Measurements from ENCODE around the gene ATG4C.
A peak's percentile ranks its signal among the peaks of the same experiment; 100 is the strongest.

Gene ATG4C

DNA sequence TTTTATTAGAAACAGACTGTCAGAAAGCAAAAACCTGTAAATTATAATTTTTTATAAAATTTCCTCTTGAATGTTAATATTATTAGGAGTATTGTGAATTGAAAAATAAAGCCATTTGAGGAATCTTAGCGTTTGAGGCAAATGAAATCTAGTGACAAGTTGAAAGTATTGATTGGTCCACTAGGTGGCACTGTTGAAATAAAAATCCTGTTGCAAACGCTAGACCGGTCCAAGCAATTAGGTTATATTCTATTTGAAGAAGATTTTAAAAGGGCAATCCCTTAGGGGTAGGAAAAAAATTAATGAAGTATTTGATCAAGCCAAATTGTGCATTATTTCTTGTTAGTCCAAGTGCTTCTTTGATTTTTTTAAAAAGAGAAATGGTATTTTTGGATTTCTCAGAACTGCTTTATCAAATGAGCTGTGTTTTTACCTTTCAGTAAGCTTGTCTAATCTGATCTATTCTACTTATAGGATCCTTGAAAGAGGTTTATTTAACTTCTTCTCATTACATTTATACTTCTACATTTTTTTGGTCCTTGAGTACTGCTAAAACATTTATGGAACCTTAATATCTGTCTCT is 57.7 kb downstream of the ATG4C start:
- peak; percentile 11 for DNase-seq (ENCODE audit: low read depth)

GRCh38 chr1:62844030-62844429 is 60.1 kb downstream of the ATG4C start:
- DNase-seq (ENCODE audit: low read depth): no peak

GRCh38 chr1:62849031-62849430 is 65.1 kb downstream of the ATG4C start:
- no peak for DNase-seq (ENCODE audit: low read depth)

GRCh38 chr1:62852253-62852652 is 68.3 kb downstream of the ATG4C start:
- DNase-seq (ENCODE audit: low read depth): no peak

DNA sequence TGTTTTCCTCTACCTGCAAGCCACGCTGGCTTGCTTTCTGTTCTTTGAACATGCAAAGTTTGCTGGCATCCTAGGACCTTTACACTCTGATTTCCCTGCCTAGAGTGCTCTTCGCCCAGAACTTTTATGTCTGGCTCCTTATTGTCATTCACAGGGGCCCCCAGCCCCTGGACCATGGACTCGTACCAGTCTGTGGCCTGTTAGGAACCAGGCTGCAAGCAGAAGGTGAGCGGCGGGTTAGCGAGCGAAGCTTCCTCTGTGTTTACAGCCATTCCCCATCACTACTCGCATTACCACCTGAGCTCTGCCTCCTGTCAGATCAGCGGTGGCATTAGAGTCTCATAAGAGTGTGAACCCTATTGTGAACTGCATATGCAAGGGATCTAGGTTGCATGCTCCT is 73.0 kb downstream of the ATG4C start:
- no peak for DNase-seq (ENCODE audit: low read depth)

GRCh38 chr1:62869217-62869754 is 85.4 kb downstream of the ATG4C start:
- DNase-seq (ENCODE audit: low read depth): no peak

DNA sequence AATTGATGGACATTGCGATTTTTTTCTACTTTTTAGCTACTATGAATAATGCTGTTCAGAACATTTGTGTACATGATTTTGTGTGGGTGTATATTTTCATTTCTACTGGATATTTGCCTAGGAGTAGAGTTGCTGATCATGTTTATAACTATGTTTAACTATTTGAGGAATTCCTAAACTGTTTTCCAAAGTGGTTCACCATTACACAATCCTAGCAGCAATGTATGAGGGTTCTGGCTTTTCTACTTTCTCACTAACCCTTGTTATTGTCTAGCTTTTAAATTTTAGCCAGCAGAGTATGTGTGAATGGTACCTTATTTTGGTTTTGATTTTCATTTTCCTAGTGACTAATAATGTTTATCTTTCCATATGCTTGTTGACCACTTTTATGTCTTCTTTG is 86.2 kb downstream of the ATG4C start:
- no peak for DNase-seq (ENCODE audit: low read depth)

GRCh38 chr1:62875676-62876075 is 91.7 kb downstream of the ATG4C start:
- DNase-seq (ENCODE audit: low read depth): no peak

- no peak for DNase-seq (ENCODE audit: low read depth)
Observed at GRCh38 chr1:62876535-62876934, 92.6 kb downstream of the ATG4C start.

GRCh38 chr1:62877579-62877978 is 93.6 kb downstream of the ATG4C start:
- no peak for DNase-seq (ENCODE audit: low read depth)

DNA sequence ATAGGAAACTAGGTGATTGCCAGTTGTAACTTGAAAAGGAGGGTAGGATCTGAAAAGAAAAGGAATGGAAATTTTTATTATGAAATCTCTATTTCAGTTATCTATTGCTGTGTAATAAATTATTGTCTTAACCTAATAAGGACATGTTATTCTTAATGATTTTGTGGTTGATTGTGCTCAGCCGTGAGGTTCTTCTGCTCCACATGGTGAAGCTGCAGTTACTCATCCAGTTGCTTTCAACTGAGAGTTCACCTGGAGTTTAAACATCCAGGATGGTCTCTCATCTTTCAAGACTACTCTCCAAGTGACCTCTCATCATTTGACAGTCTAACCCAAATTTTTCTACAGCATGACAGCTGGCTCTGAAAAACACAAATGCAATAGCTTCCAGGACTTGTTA is 96.0 kb downstream of the ATG4C start:
- no peak for DNase-seq (ENCODE audit: low read depth)

- DNase-seq (ENCODE audit: low read depth): no peak
Observed at GRCh38 chr1:62882201-62883104, 98.5 kb downstream of the ATG4C start.

- no peak for DNase-seq (ENCODE audit: low read depth)
Observed at GRCh38 chr1:62884156-62884740, 100.3 kb downstream of the ATG4C start.

DNA sequence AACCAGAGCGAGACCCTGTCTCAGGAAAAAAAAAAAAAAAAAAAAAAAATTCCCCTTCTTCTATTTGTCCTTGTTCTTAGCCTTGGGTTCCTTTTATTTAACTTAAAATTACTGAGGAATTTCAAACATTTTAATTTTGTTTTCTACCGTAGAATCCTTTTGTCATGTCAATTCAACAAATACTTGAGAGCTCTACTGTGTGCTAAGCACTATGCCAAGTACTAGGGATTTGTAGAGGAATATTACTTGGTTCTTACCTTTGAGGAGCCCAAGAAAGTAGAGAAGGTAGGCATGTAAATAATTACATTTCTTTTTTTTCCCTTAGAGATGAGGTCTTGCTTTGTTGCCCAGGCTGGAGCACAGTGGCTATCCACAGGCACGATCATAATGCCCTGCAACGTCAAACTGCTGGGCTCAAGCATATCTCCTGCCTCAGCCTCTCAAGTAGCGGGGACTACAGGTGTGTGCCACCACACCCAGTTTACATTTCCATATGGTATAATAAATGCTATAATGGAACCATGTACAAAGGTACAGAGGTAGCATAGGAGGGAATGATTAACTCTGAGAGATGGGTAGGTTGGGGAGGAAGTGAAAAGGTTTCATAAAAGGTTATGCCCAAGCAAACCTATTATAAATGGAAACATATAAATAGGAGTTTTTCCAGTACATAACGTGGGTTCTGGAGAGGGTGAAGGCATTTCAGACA is 104.0 kb downstream of the ATG4C start:
- no peak for DNase-seq (ENCODE audit: low read depth)

DNA sequence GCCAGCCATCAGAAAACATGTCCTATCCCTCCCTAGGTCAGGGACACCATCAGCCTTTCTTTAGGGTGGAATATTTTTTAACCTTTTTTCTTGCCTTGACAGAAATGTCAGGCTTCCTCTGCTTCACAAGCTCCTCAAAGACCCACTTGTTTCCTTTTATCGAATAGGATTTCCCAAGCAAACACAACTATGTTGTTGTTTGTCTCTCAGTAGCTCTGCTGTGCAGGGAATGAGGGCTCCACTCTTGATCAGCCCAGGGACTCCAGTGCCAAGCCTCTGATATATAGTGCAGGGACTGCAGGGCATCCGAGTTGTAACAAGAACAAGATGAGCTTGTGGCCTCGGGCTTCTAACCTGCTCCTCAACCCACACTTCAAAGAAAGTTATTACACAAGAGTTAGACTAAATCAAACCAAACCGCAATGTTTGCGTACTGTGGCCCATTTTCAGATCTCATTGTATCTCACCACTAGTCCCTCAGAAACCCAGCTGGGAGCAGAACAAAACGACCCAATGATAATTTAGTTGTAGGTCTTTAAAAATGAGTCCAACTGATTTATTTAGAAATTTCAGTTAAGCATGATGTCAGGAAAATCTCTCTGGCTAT is 108.1 kb downstream of the ATG4C start:
- DNase-seq (ENCODE audit: low read depth): no peak

GRCh38 chr1:62897788-62898187 is 113.9 kb downstream of the ATG4C start:
- no peak for DNase-seq (ENCODE audit: low read depth)

DNA sequence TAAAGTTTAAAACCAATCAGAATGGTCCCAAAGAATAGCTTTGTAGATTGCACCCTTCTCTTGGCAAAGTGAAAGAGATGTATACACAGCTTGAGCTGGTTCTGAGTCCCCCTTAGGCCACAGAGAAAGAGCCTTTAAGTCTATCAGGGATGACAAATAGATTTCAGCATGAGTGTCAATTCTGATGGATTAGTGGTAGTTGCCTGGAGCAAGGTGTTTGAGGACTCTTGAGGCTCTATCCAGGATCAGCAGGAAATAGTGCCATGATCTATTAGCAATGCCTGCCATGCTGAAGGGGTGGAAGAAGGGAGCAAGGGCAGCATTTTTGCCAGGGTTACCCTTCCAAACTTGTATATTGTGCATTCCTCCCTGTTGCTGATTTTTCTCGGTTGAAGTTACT is 116.6 kb downstream of the ATG4C start:
- DNase-seq (ENCODE audit: low read depth): no peak

- DNase-seq (ENCODE audit: low read depth): no peak
Observed at GRCh38 chr1:62901650-62902049, 117.7 kb downstream of the ATG4C start.

DNA sequence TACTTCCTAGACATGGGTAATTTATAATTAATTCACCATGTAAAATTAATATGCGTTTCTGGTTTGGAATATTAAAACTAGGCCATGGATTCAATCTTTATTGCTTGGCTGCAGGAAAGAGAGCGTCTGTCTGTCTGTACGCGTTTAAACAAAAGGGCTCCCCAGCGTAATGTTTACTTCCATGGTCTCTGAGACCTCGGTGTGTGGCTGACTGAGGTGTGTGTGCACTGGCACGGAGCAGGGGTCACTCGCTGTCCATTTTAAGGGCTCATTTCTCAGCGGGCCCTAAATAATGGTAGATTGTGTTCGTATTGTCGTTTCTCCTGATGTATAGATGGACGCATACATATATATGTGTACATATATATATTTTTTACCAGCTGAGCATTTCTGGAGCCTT is 119.6 kb downstream of the ATG4C start:
- DNase-seq (ENCODE audit: low read depth): no peak

- no peak for DNase-seq (ENCODE audit: low read depth)
Observed at GRCh38 chr1:62903982-62904855, 120.3 kb downstream of the ATG4C start.

DNA sequence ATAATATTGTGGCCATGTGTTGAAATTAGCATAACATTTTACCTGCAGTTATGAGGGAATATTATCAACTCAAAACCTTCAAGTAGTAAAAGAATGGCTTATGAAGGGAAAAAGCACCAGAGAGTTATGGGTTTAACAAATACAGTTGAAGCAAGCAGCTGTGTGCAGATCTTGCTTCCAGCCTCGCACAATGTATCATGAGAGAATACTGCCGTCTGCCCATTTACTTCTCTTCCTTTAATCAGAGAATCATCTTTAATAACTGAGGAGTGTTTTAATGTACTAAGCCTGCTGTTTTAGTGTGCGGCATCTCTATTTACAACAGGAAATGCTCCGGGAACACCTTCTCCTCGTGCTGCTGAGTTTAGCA is 120.9 kb downstream of the ATG4C start:
- DNase-seq (ENCODE audit: low read depth): no peak

Measured in stimulated activated CD4-positive, alpha-beta T cell treated with anti-CD3 and anti-CD28 coated beads, Interleukin-2, amount 100 ng/mL, for 4 hours (primary cell).